Lung (tissue), 12 donors: ENCODE results near the gene DNLZ. TPM values are rescaled to one million over a fixed set of nuclear protein-coding genes. Genes with fewer than 3 reads are reported as not detected.

Experiments used
- ATAC-seq: fragments of 200-7000 bp; cut with Tn5 transposase; one replicate; pipeline ENCODE4 v1.9.1; 2020; ENCODE audit warnings: moderate number of reproducible peaks; ENCODE audit not compliant: insufficient read depth, low FRiP score
- DNase-seq, 3 donors: peaks; one replicate each; pipeline ENCODE4 v3.0.0-alpha.2; 2013 to 2017
- H3K27ac ChIP-seq, 2 donors: one replicate each; pipeline ENCODE4 v1.5.1; 2013; ENCODE audit warnings: mild to moderate bottlenecking in 2 of 2, moderate library complexity in 2 of 2, control low read depth in 1 of 2, inconsistent platforms in 1 of 2, low read depth in 1 of 2, low read length in 1 of 2
- H3K27me3 ChIP-seq, 3 donors: one replicate each; pipeline ENCODE4 v1.5.1; 2013; ENCODE audit warnings: low read length in 2 of 3; ENCODE audit not compliant: control insufficient read depth in 3 of 3, insufficient read depth in 3 of 3
- H3K36me3 ChIP-seq, 4 donors: one replicate each; pipeline ENCODE4 v1.5.1; 2013; ENCODE audit warnings: low read length in 4 of 4, mild to moderate bottlenecking in 1 of 4, moderate library complexity in 1 of 4; ENCODE audit not compliant: control insufficient read depth in 4 of 4, insufficient read depth in 4 of 4
- H3K4me1 ChIP-seq, 5 donors: one replicate each; pipeline ENCODE4 v1.5.1; 2013; ENCODE audit warnings: low read length in 5 of 5, mild to moderate bottlenecking in 2 of 5, moderate library complexity in 1 of 5; ENCODE audit not compliant: control insufficient read depth in 5 of 5, insufficient read depth in 5 of 5
- H3K4me3 ChIP-seq: one replicate; pipeline ENCODE4 v1.5.1; 2013; ENCODE audit warnings: mild to moderate bottlenecking, control low read depth, moderate library complexity
- H3K9ac ChIP-seq, 2 donors: one replicate each; pipeline ENCODE4 v1.5.1; 2013; ENCODE audit warnings: low read length in 2 of 2, control low read depth in 1 of 2; ENCODE audit not compliant: insufficient read depth in 1 of 2
- H3K9me3 ChIP-seq, 4 donors: one replicate each; pipeline ENCODE4 v1.5.1; 2013; ENCODE audit warnings: low read length in 3 of 4, mild to moderate bottlenecking in 1 of 4, moderate library complexity in 1 of 4; ENCODE audit not compliant: control insufficient read depth in 4 of 4, insufficient read depth in 3 of 4
- WGBS, 2 donors: extraction: QIAGEN DNeasy Blood & Tissue Kit; methylation state at CpG; one replicate each; pipeline ENCODE4 v1.1.7; 2013; 5-methylcytosine and 5-hydroxymethylcytosine counted together
- polyA plus RNA-seq, 2 donors: library from polyadenylated mRNA; stranded (reverse); fragments of 200-250 nt; gene quantifications; one replicate each; pipeline ENCODE4 v1.2.1, GENCODE V29; 2013
- total RNA-seq, 2 donors: library from RNA; depleted of rRNA in 1 of 2; stranded (reverse); fragments of >200 nt in 1 of 2; gene quantifications; one replicate each; pipeline ENCODE4 v1.2.1, GENCODE V29; 2014 to 2021
- TF ChIP-seq, protein P1 (sequence below): IDR thresholded peaks from 2 replicates; pipeline ENCODE4 v1.5.1; 2012; ENCODE audit warnings: mild to moderate bottlenecking; ENCODE audit errors: control extremely low read depth, extremely low read depth
- donor health status: control.
- donor health status: control.
- donor health status: Bipolar disorder and iron deficiency.
- donor health status: healthy.
- donor health status: DM: yes; HTN: yes; CAD: no.

DNLZ gene
- total and polyA plus RNA-seq, 4 donors, result 7.7 to 34.3 (median 16.8) TPM

- Histone ChIP-seq H3K4me1 (no peaks in the 10 kb centered on the region), H3K9me3 (no peaks in the 10 kb centered on the region), H3K4me3 (no peak overlapping the region), H3K36me3 (peaks cover 0 to 31% (median 15%) of the 10 kb centered on the region in 4 donors), H3K9ac (no peak overlapping the region), H3K27me3 (no peaks in the 10 kb centered on the region), H3K27ac (peak overlapping the region in 1 of 2 donors; percentile 15)
- TF ChIP-seq, protein P1, sequence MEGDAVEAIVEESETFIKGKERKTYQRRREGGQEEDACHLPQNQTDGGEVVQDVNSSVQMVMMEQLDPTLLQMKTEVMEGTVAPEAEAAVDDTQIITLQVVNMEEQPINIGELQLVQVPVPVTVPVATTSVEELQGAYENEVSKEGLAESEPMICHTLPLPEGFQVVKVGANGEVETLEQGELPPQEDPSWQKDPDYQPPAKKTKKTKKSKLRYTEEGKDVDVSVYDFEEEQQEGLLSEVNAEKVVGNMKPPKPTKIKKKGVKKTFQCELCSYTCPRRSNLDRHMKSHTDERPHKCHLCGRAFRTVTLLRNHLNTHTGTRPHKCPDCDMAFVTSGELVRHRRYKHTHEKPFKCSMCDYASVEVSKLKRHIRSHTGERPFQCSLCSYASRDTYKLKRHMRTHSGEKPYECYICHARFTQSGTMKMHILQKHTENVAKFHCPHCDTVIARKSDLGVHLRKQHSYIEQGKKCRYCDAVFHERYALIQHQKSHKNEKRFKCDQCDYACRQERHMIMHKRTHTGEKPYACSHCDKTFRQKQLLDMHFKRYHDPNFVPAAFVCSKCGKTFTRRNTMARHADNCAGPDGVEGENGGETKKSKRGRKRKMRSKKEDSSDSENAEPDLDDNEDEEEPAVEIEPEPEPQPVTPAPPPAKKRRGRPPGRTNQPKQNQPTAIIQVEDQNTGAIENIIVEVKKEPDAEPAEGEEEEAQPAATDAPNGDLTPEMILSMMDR, result no peak
- 86 to 91% methylated on average over 29 to 30 of the region's 30 CpGs for WGBS, 2 donors
- DNase-seq, result no peak
- ATAC-seq, result no peak
Measured at GRCh38 chr9:136336156-136336870, 27.2 kb downstream of the DNLZ start.

DNA sequence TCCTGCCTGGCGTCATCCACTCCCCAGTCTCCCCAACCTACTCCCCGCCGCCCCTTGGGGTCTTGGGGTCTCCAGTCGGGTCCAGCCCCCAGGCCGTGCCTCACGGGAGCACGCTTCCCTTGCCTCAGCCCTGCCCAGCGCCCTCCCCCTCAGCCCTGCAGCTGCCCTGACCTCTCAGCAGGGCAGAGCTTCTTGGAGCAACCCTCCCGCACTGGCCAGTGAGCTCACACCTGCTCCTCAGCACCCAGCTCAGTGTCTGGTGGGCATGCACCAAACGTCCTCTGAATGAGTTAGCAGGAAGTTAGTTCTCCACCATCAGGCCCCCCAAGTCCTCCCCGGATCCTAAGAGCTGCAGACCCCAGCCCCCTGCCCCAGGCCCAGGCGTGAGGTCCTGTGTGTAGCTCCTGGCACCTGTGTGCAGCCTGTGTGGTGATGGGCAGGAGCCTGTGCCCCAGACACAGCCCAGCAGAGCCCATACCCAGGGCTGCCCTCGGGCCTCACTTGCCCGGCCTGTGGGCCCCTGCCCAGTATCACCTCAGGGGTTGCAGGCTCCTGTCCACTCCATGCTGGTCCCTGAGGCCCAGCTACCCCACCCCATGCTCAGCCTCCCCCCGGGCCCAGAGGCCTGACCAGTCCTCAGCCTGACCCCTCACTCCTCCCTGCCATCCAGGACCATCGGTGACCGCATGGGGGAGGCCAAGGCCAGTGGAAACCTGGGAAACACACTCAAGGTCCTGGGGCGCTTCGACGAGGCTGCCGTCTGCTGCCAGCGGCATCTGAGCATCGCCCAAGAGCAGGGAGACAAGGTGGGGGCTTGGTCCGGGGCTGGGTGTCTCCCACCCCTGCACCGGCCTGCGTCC, 28.0 kb downstream of the DNLZ start:
- ATAC-seq, result no peak
- no peaks in the 10 kb centered on the region for H3K27me3 ChIP-seq
- no peaks in the 10 kb centered on the region for H3K9me3 ChIP-seq
- TF ChIP-seq, protein P1, result no peak
- WGBS, 2 donors, result 89 to 94% methylated on average over 26 of the region's 26 CpGs
- DNase-seq, result no peak
- H3K36me3 ChIP-seq, result peaks cover 0 to 30% (median 12%) of the 10 kb centered on the region in 4 donors
- peaks cover 0 to 2% (median 0%) of the 10 kb centered on the region in 5 donors for H3K4me1 ChIP-seq
- no peak overlapping the region for H3K9ac ChIP-seq
- H3K27ac ChIP-seq, result peak overlapping the region in 1 of 2 donors; percentile 34
- H3K4me3 ChIP-seq, result no peak overlapping the region

DNA sequence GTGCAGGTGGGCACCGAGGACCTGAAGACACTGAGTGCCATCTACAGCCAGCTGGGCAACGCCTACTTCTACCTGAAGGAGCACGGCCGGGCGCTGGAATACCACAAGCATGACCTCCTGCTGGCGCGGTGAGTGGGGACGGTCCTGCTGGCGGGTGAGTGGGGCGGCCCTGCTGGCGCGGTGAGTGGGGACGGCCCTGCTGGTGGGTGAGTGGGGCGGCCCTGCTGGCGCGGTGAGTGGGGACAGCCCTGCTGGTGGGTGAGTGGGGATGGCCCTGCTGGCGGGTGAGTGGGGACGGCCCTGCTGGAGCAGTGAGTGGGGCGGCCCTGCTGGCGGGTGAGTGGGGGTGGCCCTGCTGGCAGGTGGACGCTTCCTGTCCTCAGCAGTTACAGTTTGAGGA, 29.0 kb downstream of the DNLZ start:
- TF ChIP-seq, protein P1, result no peak
- Histone ChIP-seq H3K9ac (no peak overlapping the region), H3K4me3 (no peak overlapping the region), H3K27me3 (no peaks in the 10 kb centered on the region), H3K36me3 (peaks cover 0 to 26% (median 8%) of the 10 kb centered on the region in 4 donors), H3K9me3 (no peaks in the 10 kb centered on the region), H3K27ac (peak overlapping the region in 1 of 2 donors; percentile 20), H3K4me1 (peaks cover 0 to 10% (median under 1%) of the 10 kb centered on the region in 5 donors)
- DNase-seq (no peak), ATAC-seq (no peak)
- 95% methylated on average over 20 to 21 of the region's 21 CpGs for WGBS, 2 donors
